Mucosa of stomach (tissue), 1 donor: Measurements from ENCODE around the gene ZSCAN26.
"Not testable (repeated sequence)": the region's sequence is repeated elsewhere in the genome, so short reads cannot be mapped to it uniquely, and the experiment has no call there.

Source experiments
- H3K27me3 ChIP-seq: one replicate; pipeline ENCODE4 v1.7.0; 2013; ENCODE audit warnings: mild to moderate bottlenecking, low read length; ENCODE audit not compliant: control insufficient read depth, insufficient read depth
- H3K36me3 ChIP-seq: one replicate; pipeline ENCODE4 v1.7.0; 2013; ENCODE audit warnings: low read length; ENCODE audit not compliant: control insufficient read depth, insufficient read depth
- H3K4me1 ChIP-seq: one replicate; pipeline ENCODE4 v1.7.0; 2013; ENCODE audit warnings: mild to moderate bottlenecking, low read length; ENCODE audit not compliant: control insufficient read depth, insufficient read depth
- H3K4me3 ChIP-seq: one replicate; pipeline ENCODE4 v1.7.0; 2013; ENCODE audit warnings: low read length
- H3K9ac ChIP-seq: one replicate; pipeline ENCODE4 v1.7.0; 2013; ENCODE audit warnings: mild to moderate bottlenecking, low read length, moderate library complexity
- H3K9me3 ChIP-seq: one replicate; pipeline ENCODE4 v1.7.0; 2013; ENCODE audit warnings: mild to moderate bottlenecking, low read length, moderate library complexity; ENCODE audit not compliant: control insufficient read depth
- donor health status: Pancreatic carcinoma.

The ZSCAN26 gene

GRCh38 chr6:28303570-28303969, 36.6 kb downstream of the ZSCAN26 start:
- Histone ChIP-seq H3K9me3 (no peaks in the 10 kb centered on the region), H3K4me1 (no peaks in the 10 kb centered on the region), H3K9ac (no peak overlapping the region), H3K36me3 (no peaks in the 10 kb centered on the region), H3K27me3 (no peaks in the 10 kb centered on the region), H3K4me3 (no peak overlapping the region)

- not testable (repeated sequence) for H3K27me3 ChIP-seq, H3K9me3 ChIP-seq, H3K4me3 ChIP-seq, H3K4me1 ChIP-seq, H3K36me3 ChIP-seq, H3K9ac ChIP-seq
These were observed 39.4 kb downstream of the ZSCAN26 start for GRCh38 chr6:28306363-28306762.

GRCh38 chr6:28311139-28311823, 44.3 kb downstream of the ZSCAN26 start:
- Histone ChIP-seq H3K27me3 (no peaks in the 10 kb centered on the region), H3K36me3 (no peaks in the 10 kb centered on the region), H3K4me3 (no peak overlapping the region), H3K9ac (no peak overlapping the region), H3K4me1 (no peaks in the 10 kb centered on the region), H3K9me3 (no peaks in the 10 kb centered on the region)

- Histone ChIP-seq H3K9me3 (no peaks in the 10 kb centered on the region), H3K27me3 (no peaks in the 10 kb centered on the region), H3K9ac (no peak overlapping the region), H3K4me1 (no peaks in the 10 kb centered on the region), H3K4me3 (no peak overlapping the region), H3K36me3 (no peaks in the 10 kb centered on the region)
These were observed 46.0 kb downstream of the ZSCAN26 start for GRCh38 chr6:28312939-28313338.

- Histone ChIP-seq H3K4me3 (no peak overlapping the region), H3K36me3 (no peaks in the 10 kb centered on the region), H3K4me1 (no peaks in the 10 kb centered on the region), H3K9me3 (no peaks in the 10 kb centered on the region), H3K9ac (no peak overlapping the region), H3K27me3 (no peaks in the 10 kb centered on the region)
These were observed 48.7 kb downstream of the ZSCAN26 start for GRCh38 chr6:28315628-28316027.

GRCh38 chr6:28317866-28318265, 50.9 kb downstream of the ZSCAN26 start:
- not testable (repeated sequence) for H3K36me3 ChIP-seq, H3K9ac ChIP-seq, H3K9me3 ChIP-seq, H3K27me3 ChIP-seq, H3K4me1 ChIP-seq, H3K4me3 ChIP-seq

GRCh38 chr6:28322661-28323060, 55.7 kb downstream of the ZSCAN26 start:
- H3K9me3 ChIP-seq = peaks cover 13% of the 10 kb centered on the region
- peaks cover 11% of the 10 kb centered on the region for H3K36me3 ChIP-seq
- H3K9ac ChIP-seq = no peak overlapping the region
- no peaks in the 10 kb centered on the region for H3K4me1 ChIP-seq
- H3K27me3 ChIP-seq = no peaks in the 10 kb centered on the region
- H3K4me3 ChIP-seq = no peak overlapping the region

GRCh38 chr6:28323813-28324424, 57.0 kb downstream of the ZSCAN26 start:
- no peak overlapping the region for H3K4me3 ChIP-seq
- peaks cover 11% of the 10 kb centered on the region for H3K36me3 ChIP-seq
- peaks cover 13% of the 10 kb centered on the region for H3K9me3 ChIP-seq
- H3K4me1 ChIP-seq = no peaks in the 10 kb centered on the region
- no peak overlapping the region for H3K9ac ChIP-seq
- H3K27me3 ChIP-seq = no peaks in the 10 kb centered on the region

- Histone ChIP-seq H3K36me3 (peaks cover 11% of the 10 kb centered on the region), H3K9me3 (peaks cover 13% of the 10 kb centered on the region), H3K4me1 (no peaks in the 10 kb centered on the region), H3K4me3 (no peak overlapping the region), H3K9ac (no peak overlapping the region), H3K27me3 (no peaks in the 10 kb centered on the region)
These were observed 59.5 kb downstream of the ZSCAN26 start for GRCh38 chr6:28326371-28326948.
